Stromal cell of bone marrow (primary cell): ENCODE data around the gene RNF223.
"Not testable (repeated sequence)": the region's sequence is repeated elsewhere in the genome, so short reads cannot be mapped to it uniquely, and the experiment has no call there.

Source experiments
- DNase-seq: peaks from one replicate; pipeline ENCODE4 v3.0.0-alpha.2; 2012; ENCODE audit warnings: low read depth

Gene RNF223

GRCh38 chr1:1109743-1110142 lies 35.6 kb upstream of the RNF223 start:
- DNase-seq = no peak

- DNase-seq = no peak
Observed at GRCh38 chr1:1106510-1107221, 32.6 kb upstream of the RNF223 start.

DNA sequence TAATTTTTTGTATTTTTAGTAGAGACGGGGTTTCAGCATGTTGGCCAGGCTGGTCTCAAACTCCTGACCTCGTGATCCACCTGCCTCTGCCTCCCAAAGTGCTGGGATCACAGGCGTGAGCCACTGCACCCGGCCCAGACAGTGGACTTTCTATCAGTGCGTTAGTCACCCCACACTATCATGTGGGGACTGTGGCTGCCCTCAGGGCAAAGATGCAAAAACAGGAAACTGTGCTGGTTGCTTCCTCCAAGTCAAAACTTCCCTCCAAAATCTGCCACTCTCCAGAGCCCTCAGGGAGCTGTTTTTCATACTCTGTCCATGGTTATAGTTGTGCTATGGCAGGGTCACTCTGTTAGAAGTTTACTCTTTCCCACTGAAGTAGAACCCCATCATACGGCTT lies 30.0 kb upstream of the RNF223 start:
- DNase-seq = not testable (repeated sequence)

DNA sequence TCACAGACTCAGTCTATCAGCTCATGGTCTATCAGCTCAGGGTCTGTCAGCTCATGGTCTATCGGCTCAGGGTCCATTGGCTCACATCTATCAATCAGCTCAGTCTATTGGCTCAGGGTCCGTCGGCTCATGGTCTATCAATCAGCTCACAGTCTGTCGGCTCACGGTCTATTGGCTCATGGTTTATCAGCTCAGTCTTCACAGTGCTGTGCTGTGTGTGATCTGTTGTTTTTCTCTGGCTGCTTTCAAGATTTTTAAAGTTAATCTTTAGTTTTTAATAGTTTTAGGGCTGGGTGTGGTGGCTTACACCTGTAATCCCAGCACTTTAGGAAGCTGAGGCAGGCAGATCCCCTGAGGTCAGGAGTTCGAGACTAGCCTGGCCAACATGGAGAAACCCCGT lies 27.4 kb upstream of the RNF223 start:
- no peak for DNase-seq

DNA sequence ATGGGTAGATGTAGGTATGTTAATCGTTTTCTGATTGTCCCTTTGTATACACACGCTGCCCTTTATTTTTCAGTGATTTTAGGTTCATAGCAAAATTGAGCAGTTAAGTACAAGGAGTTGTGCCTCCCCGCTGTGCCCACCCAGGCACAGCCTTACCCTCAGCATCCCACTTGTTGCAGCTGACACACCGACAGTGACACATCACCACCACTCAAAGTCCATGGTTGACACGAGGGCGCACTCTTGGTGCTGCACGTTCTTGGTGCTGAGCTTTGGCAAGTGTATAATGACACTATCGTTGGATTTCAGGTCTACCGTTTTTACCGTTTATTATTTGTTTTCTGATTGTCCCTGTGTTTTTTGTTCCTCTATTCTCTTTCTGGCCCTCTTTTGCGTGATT lies 26.2 kb upstream of the RNF223 start:
- no peak for DNase-seq

GRCh38 chr1:1099506-1100183 lies 25.5 kb upstream of the RNF223 start:
- DNase-seq = no peak

- DNase-seq = no peak
Observed at GRCh38 chr1:1098681-1099421, 24.7 kb upstream of the RNF223 start.

DNA sequence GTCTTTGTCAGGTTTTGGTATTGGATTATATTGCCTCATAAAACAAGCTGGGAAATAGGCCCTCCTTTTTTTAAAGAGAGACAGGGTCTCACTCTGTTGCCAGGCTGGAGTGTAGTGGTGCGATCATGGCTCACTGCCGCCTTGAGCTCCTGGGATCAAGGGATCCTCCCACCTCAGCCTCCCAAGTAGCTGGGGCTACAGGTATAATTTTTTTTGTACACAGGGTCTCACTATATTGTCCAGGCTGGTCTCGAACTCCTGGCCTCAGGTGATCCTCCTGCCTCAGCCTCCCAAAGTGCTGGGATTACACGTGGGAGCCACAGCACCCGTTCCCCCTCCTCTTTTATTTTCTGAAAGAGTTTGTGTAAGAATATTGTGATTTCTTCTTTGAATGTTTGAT lies 22.0 kb upstream of the RNF223 start:
- DNase-seq = not testable (repeated sequence)

GRCh38 chr1:1094981-1095380 lies 20.9 kb upstream of the RNF223 start:
- DNase-seq = no peak

DNA sequence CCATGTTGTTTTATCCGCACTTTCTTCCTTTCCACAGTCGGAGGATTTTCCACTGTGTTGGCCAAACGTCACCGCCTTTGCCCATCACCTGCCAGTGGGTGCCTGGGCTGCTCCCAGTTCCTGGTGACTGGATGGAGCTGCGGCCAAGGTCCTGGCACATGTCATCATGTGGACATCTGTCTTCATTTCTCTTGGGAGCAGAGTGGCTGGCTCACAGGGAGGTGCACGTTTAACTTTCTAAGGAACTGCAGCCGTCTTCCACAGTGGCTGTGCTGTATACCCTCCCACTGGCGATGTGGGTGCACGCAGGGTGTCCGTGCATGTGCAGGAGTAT lies 19.5 kb upstream of the RNF223 start:
- DNase-seq = no peak

DNA sequence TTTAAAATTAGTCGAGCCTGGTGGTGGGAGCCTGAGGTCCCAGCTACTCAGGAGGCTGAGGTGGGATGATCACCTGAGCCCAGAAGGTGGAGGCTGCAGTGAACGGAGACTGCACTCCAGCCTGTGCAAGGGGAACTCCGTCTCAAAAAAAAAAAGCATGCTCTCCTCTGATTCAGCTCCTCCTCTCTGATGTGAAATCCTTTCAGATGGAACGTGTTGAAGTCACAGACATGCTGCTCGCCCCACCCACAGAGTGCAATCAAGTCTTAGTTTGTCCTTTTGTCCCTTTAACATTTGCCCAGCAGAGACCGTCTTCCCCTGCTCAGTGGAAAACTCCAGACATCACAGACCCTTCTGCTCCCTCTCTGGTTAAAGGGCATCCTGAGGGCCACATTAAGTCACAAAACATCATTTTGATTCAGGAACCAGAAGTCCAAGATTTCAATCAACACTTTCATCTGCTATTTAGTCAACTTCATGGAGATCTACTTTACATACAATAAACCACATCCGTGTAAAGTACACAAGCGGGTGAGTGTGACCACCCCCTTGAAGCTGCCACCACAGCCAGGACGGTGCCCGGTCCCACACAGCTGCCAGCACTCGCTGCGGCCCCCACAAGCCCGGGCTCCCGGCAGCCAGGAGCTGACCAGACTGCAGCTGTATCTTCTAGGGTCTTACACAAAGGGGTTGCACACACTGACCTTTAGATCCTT lies 18.9 kb upstream of the RNF223 start:
- DNase-seq = no peak

DNA sequence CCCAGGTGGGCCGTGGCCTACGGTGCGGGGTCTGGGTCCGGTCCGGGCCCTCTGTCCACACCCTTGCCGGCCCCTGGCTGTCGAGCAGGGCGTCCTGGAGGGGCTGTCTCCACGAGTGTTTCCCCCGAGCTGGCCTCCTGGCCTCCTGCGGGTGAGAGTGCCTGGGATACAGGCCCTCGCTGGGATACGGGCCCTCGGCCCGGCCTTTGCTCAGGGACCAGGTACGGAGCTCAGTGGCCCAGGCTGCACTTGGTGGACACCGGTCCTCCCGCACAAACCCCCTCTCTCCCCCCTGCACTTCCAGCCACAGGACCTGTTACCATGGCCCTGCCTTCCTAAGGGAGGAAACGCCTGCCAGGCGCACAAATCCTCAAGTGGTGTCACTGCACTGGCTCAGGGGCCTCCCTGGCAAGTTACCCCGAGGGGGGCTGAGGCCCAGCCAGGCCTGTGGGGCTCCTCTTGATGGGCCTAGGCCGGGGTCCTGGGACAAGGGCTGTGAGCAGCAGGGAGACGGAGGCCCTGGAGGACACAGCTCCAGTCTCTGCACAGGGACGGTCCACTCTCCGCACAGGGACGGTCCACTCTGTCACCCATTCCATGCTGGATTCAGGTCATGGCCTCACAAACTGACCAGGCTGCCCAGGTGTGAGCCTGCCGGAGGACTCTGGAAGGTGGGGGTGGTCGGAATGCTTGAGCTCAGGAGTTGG lies 18.2 kb upstream of the RNF223 start:
- DNase-seq = no peak

DNA sequence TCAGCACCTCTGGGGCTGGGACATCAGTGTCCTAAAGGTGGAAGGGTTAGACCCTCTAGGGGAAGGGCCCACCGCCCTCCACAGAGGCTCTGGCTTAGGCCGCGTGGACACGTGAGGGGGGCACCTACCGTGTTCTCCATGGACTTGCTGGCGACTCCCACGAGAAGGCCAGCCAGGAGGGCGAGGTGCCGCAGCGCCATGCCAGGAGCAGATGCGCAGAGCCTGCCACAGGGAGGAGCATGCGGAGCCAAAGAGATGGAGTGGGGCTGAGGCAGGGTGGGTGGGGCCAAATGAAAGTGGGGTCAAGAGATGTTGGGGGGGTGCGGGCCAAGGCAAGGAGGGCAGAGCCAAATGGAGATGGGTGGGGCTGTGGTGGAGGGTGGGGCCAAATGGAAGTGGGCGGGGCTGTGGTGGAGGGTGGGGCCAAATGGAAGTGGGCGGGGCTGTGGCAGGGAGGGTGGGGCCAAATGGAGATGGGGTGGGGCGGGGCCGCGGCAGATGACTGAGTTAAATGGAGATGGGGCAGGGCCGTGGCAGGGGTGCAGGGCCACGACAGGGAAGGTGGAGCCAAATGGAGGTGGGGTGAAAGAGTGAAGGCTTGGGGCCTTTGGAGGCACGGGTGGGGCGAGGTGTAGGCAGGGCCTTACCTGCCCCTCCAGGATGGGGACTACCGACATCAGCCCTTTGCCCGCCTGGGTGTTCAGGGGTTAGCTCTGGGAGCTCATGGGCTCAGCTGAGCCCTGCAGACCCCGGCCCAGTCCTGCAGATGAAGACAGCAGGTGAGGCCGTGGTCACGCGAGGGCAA lies 17.4 kb upstream of the RNF223 start:
- DNase-seq = no peak

DNA sequence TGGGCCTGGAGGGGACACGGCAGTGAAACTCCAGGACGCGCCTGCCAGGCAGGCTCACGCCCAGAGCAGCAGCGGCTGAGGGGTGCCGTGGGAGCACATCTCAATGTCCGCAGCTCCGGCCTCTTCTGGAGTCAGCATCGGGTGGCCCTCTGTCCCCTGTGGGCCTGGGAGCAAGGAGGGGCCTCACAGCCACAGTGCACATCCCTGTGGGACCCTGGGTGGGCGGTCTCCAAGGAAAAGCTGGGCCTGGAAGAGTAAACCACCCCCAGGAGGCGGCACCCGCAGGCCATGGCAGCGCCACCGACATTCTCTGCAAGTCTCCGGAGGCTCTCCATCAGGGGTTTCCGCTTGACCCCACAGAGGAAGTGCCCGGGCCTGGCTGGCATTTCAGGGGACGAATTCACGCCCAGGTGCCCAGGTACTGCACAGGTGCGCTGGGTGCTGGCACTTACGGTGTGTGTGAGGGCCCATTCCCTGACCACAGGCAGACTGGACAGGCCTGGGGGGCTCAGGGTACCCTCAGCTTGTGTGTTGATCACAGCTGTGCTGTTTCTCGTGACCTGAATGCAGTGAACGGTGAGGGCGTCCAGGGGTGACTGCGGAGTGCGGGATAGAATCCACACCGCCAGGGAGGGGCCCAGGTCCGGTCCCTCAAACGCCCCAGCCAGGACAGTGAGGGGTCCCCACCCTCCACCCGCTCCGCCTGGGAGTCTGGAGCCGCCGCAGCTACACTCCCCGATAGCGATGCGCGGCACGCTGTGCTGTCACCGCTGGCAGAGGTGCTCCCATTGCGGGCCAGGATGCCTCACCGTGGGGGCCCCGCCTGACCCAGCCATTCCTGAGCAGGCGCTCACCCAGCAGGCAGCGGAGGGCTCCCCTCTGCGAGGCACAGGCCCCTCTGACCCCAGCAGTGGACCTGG lies 16.6 kb upstream of the RNF223 start:
- DNase-seq = no peak

DNA sequence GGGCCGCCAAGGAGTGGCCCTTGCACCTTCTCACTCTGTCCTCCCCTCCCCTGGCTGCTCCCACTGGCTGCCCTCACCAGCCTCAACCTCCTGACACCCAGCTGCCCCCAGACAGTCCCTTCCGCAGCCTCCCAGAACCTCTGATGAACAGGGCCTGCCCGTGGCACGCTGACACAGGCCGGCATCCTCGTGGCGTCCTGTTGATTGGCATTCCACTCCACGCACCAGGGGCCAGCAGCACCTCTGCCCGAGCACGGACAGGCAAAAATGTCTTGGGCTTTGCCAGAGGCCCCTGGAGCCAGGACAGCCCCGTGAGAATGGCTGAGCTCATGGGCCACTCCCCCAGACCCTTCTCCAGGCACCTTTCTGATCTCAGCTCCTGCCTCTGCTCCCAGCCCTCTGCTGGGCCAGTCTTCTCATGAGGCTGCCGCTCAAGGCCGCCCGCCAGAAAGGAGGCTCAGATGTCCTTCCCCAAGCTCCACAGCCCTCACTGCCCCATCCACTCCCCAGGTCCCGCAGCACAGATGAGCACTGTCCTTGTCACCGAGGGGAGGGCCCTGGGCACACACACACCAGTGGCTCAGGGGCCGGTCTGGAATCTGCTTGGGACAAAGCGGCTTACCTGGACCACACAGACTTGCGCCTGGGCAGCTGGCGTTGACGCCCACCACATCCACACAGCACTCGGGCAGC lies 15.8 kb upstream of the RNF223 start:
- no peak for DNase-seq

GRCh38 chr1:1088801-1089680 lies 14.9 kb upstream of the RNF223 start:
- DNase-seq = no peak

GRCh38 chr1:1088029-1088800 lies 14.1 kb upstream of the RNF223 start:
- no peak for DNase-seq
